IPS DF 6.9 (cell line): ENCODE results near the gene ATP2C2.

Experiments
- DNase-seq: peaks from one replicate; pipeline ENCODE4 v3.0.0-alpha.2; 2013; ENCODE audit warnings: low read depth, low spot score
- H3K27ac ChIP-seq: one replicate; pipeline ENCODE4 v1.5.1; 2013; ENCODE audit warnings: low read length, control low read depth
- H3K27me3 ChIP-seq: 2 replicates; pipeline ENCODE4 v1.6.1; 2013; ENCODE audit warnings: mild to moderate bottlenecking, low read length; ENCODE audit not compliant: control insufficient read depth, insufficient read depth
- H3K36me3 ChIP-seq: 2 replicates; pipeline ENCODE4 v1.6.1; 2013; ENCODE audit warnings: low read length; ENCODE audit not compliant: control insufficient read depth, insufficient read depth
- H3K4me1 ChIP-seq: 2 replicates; pipeline ENCODE4 v1.6.1; 2013; ENCODE audit warnings: low read length; ENCODE audit not compliant: control insufficient read depth, insufficient read depth
- H3K4me3 ChIP-seq: 2 replicates; pipeline ENCODE4 v1.5.1; 2013; ENCODE audit warnings: mild to moderate bottlenecking, low read length
- H3K9me3 ChIP-seq: 2 replicates; pipeline ENCODE4 v1.6.1; 2013; ENCODE audit warnings: low read length, inconsistent platforms; ENCODE audit not compliant: control insufficient read depth, insufficient read depth
- WGBS: extraction: QIAGEN DNeasy Blood & Tissue Kit; methylation state at CpG from one replicate; pipeline ENCODE4 v1.1.7; 2013; ENCODE audit warnings: mixed read lengths, missing lambda C conversion rate; ENCODE audit not compliant: insufficient read length, insufficient coverage; 5-methylcytosine and 5-hydroxymethylcytosine counted together

ATP2C2 gene

GRCh38 chr16:84461413-84462295 is 93.3 kb downstream of the ATP2C2 start:
- Histone ChIP-seq H3K27me3 (no peaks in the 10 kb centered on the region), H3K27ac (no peak overlapping the region), H3K36me3 (no peaks in the 10 kb centered on the region), H3K4me3 (no peak overlapping the region), H3K4me1 (no peaks in the 10 kb centered on the region; the same call in 1 of the 2 replicates), H3K9me3 (no peaks in the 10 kb centered on the region)
- no CpG with 5 or more reads among the region's 30 CpGs for WGBS
- no peak for DNase-seq

DNA sequence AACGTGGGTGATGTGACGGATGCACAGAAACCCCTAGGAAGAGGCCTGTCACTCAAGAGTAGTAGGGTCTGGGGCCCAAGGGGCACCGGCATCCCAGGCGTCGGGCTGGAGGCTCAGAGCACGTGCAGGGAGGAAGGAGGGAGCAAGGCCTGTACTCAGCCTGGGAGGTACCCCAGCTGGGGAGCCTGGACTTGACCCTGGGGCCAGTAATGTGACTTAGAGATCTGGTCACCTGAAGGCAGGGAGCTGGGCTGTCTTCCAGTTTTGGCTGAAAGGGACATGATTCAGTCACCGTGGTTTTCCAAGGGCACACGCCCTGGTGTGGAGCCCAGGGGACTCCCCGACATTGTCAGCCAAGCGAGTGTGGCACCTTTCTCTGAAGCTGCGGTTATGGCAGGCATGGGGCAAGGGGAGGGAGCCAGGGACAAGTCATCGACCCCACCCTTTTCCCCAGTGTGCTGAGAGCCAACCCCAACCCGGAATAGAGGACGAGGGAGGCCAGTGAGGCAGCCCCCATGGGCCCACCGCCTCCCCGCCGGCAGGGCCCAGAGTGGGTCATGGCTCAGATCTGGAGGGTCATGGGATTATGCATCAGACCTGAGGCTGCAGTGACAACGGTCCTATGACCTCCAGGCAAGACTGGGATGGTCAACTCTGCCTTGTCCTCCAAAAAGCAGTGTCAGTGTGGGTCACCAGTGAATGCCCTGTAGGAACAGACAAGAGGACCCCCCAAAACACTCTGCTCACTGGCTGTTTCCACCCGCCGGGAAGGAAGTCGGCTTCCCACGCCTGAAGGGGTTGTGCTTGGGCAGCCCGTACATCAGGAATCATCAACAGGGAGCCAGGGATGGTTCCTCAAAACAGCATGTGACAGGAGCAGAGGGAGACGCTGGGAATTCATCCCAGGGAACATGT is 94.2 kb downstream of the ATP2C2 start:
- DNase-seq: no peak
- Histone ChIP-seq H3K27ac (no peak overlapping the region), H3K4me1 (no peaks in the 10 kb centered on the region; the same call in 1 of the 2 replicates), H3K9me3 (peaks cover 2% of the 10 kb centered on the region), H3K4me3 (no peak overlapping the region), H3K36me3 (no peaks in the 10 kb centered on the region; the same call in 1 of the 2 replicates), H3K27me3 (no peaks in the 10 kb centered on the region)
- WGBS: no CpG with 5 or more reads among the region's 24 CpGs

DNA sequence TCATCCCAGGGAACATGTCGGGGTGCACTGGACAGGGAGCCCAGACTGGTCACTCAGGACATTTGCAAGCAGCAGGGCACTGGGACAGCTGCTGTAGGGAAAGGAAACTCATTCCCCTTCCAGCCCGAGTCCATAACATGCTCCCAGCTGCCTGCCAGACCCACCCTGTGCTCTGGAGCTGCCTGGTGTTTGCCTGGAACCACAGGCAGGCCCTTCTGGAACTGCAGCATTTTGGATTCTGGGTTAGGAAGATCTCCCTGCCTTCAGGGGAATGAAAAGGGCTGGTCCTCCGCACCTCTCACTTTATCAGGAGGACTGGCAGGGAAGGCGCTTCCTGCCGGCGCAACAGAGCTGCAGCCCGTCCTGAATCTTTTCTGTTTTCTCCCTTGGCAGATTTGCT is 94.9 kb downstream of the ATP2C2 start:
- H3K27ac ChIP-seq: no peak overlapping the region
- no peak for DNase-seq
- H3K4me3 ChIP-seq: no peak overlapping the region
- H3K9me3 ChIP-seq: peaks cover 2% of the 10 kb centered on the region
- WGBS: no CpG with 5 or more reads among the region's 7 CpGs
- H3K4me1 ChIP-seq: no peaks in the 10 kb centered on the region; the same call in 1 of the 2 replicates
- no peaks in the 10 kb centered on the region for H3K27me3 ChIP-seq
- no peaks in the 10 kb centered on the region; the same call in 1 of the 2 replicates for H3K36me3 ChIP-seq

- no peaks in the 10 kb centered on the region; the same call in 1 of the 2 replicates for H3K4me1 ChIP-seq
- WGBS: no CpG with 5 or more reads among the region's 6 CpGs
- no peak overlapping the region for H3K4me3 ChIP-seq
- H3K27me3 ChIP-seq: no peaks in the 10 kb centered on the region
- DNase-seq: no peak
- no peak overlapping the region for H3K27ac ChIP-seq
- H3K9me3 ChIP-seq: peaks cover 2% of the 10 kb centered on the region
- no peaks in the 10 kb centered on the region; the same call in 1 of the 2 replicates for H3K36me3 ChIP-seq
Observed at GRCh38 chr16:84464116-84464515, 95.8 kb downstream of the ATP2C2 start.

- no CpG with 5 or more reads among the region's 6 CpGs for WGBS
- H3K9me3 ChIP-seq: peaks cover 2% of the 10 kb centered on the region
- no peaks in the 10 kb centered on the region for H3K27me3 ChIP-seq
- H3K4me3 ChIP-seq: no peak overlapping the region
- no peaks in the 10 kb centered on the region; the same call in 1 of the 2 replicates for H3K4me1 ChIP-seq
- DNase-seq: no peak
- no peaks in the 10 kb centered on the region; the same call in 1 of the 2 replicates for H3K36me3 ChIP-seq
- no peak overlapping the region for H3K27ac ChIP-seq
Observed at GRCh38 chr16:84465154-84465553, 96.8 kb downstream of the ATP2C2 start.

- Histone ChIP-seq H3K27ac (no peak overlapping the region), H3K4me3 (no peak overlapping the region), H3K4me1 (no peaks in the 10 kb centered on the region; the same call in 1 of the 2 replicates), H3K9me3 (peaks cover 2% of the 10 kb centered on the region), H3K27me3 (no peaks in the 10 kb centered on the region), H3K36me3 (no peaks in the 10 kb centered on the region; the same call in 1 of the 2 replicates)
- DNase-seq: no peak
- WGBS: no CpG with 5 or more reads among the region's 4 CpGs
Observed at GRCh38 chr16:84466692-84467091, 98.4 kb downstream of the ATP2C2 start.

- DNase-seq: no peak
- H3K9me3 ChIP-seq: peaks cover 2% of the 10 kb centered on the region
- H3K27me3 ChIP-seq: no peaks in the 10 kb centered on the region
- H3K4me3 ChIP-seq: no peak overlapping the region
- H3K27ac ChIP-seq: no peak overlapping the region
- no CpG with 5 or more reads among the region's 1 CpG for WGBS
- no peaks in the 10 kb centered on the region; the same call in 1 of the 2 replicates for H3K36me3 ChIP-seq
- H3K4me1 ChIP-seq: no peaks in the 10 kb centered on the region; the same call in 1 of the 2 replicates
Observed at GRCh38 chr16:84467256-84467655, 98.9 kb downstream of the ATP2C2 start.

GRCh38 chr16:84467709-84468108 is 99.4 kb downstream of the ATP2C2 start:
- no peaks in the 10 kb centered on the region for H3K27me3 ChIP-seq
- H3K4me3 ChIP-seq: no peak overlapping the region
- H3K36me3 ChIP-seq: no peaks in the 10 kb centered on the region; the same call in 1 of the 2 replicates
- H3K4me1 ChIP-seq: no peaks in the 10 kb centered on the region; the same call in 1 of the 2 replicates
- no peak for DNase-seq
- peaks cover 2% of the 10 kb centered on the region for H3K9me3 ChIP-seq
- H3K27ac ChIP-seq: no peak overlapping the region

DNA sequence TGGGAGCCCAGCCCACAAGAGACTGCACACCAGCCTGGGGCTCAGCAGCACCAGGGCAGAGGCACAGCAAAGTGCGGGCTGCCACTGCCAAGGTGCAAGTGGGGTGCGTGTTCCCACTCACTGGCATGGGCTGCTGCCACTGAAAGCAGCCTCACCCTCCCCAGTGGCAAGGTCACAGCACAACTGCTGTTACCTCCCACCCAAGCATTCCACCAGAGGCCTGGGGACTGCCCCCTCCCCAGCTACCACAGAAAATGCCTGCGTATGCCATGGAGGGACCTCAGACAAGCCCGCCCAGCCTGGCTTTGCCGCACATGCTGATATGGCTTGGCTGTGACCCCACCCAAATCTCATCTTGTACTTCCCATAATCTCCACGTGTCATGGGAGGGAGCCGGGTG is 103.0 kb downstream of the ATP2C2 start:
- H3K36me3 ChIP-seq: no peaks in the 10 kb centered on the region; the same call in 1 of the 2 replicates
- H3K27ac ChIP-seq: no peak overlapping the region
- H3K4me3 ChIP-seq: no peak overlapping the region
- H3K9me3 ChIP-seq: peaks cover 2% of the 10 kb centered on the region
- no peaks in the 10 kb centered on the region; the same call in 1 of the 2 replicates for H3K4me1 ChIP-seq
- no peak for DNase-seq
- no CpG with 5 or more reads among the region's 7 CpGs for WGBS
- no peaks in the 10 kb centered on the region for H3K27me3 ChIP-seq

- Histone ChIP-seq H3K9me3 (peaks cover 2% of the 10 kb centered on the region), H3K27me3 (no peaks in the 10 kb centered on the region), H3K4me1 (no peaks in the 10 kb centered on the region; the same call in 1 of the 2 replicates), H3K4me3 (no peak overlapping the region), H3K36me3 (no peaks in the 10 kb centered on the region; the same call in 1 of the 2 replicates), H3K27ac (no peak overlapping the region)
- no peak for DNase-seq
- WGBS: no CpG with 5 or more reads among the region's 4 CpGs
Observed at GRCh38 chr16:84471966-84472365, 103.6 kb downstream of the ATP2C2 start.
